ENCODE data around the gene EPC1. TPM values are rescaled to one million over a fixed set of nuclear protein-coding genes. Genes with fewer than 3 reads are reported as not detected.
"Not testable (repeated sequence)": the region's sequence is repeated elsewhere in the genome, so short reads cannot be mapped to it uniquely, and the experiment has no call there.

EPC1 gene
- total RNA-seq, 1 donor: 26.7 TPM

DNA sequence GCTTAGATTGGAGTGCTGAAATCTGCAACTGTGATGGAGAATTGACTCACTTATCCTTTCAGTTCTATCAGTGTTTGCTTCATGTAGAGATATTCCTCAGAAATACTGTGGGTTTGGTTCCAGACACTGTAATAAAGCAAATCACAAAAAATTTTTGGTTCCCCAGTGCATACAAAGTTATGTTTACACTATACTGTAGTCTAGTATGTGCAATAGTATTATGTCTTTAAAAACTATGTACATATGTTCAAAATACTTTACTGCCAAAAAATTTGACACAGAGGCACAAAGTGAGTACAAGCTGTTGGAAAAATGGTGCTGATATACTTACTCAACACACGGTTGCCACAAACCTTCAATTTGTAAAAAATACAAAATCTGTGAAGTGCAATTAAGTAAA is 112.5 kb downstream of the EPC1 start:
- no peak overlapping the region for H3K4me3 ChIP-seq (ENCODE audit: low read depth, low read length)
- DNase-seq (ENCODE audit: low read depth): no peak
- TF ChIP-seq, protein P1, sequence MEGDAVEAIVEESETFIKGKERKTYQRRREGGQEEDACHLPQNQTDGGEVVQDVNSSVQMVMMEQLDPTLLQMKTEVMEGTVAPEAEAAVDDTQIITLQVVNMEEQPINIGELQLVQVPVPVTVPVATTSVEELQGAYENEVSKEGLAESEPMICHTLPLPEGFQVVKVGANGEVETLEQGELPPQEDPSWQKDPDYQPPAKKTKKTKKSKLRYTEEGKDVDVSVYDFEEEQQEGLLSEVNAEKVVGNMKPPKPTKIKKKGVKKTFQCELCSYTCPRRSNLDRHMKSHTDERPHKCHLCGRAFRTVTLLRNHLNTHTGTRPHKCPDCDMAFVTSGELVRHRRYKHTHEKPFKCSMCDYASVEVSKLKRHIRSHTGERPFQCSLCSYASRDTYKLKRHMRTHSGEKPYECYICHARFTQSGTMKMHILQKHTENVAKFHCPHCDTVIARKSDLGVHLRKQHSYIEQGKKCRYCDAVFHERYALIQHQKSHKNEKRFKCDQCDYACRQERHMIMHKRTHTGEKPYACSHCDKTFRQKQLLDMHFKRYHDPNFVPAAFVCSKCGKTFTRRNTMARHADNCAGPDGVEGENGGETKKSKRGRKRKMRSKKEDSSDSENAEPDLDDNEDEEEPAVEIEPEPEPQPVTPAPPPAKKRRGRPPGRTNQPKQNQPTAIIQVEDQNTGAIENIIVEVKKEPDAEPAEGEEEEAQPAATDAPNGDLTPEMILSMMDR (IDR thresholded peaks at IDR 0.05; ENCODE audit: insufficient read depth, low read length): no peak

DNA sequence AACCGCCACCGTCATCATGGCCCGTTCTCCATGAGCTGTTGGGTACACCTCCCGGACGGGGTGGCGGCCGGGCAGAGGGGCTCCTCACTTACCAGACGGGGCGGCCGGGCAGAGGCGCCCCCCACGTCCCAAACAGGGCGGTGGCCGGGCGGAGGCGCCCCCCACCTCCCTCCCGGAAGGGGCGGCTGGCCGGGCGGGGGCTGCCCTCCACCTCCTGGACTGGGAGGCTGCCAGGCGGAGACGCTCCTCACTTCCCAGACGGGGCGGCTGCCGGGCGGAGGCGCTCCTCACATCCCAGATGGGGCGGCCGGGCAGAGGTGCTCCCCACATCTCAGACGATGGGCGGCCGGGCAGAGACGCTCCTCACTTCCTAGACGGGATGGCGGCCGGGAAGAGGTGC is 113.6 kb downstream of the EPC1 start:
- not testable (repeated sequence) for H3K4me3 ChIP-seq (ENCODE audit: low read depth, low read length); DNase-seq (ENCODE audit: low read depth)

DNA sequence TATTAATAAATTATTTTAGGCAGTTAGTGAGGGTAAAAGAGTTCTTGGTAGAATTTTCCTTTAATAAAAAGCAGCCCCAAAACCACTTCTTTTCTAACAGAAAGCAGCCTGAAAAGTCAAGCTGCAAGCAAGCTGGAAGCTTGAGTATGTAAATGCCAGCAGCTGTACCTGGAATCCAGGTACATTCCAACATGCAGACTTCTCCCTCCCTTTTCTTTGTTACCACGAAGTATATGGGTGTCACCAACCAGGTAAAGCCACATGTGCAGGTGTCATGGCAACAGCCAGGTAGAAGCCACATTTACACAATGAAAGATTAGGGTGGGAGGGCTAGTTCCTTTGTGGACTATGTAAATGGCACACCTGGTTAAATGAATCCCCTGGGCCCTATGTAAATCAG is 114.6 kb downstream of the EPC1 start:
- TF ChIP-seq, protein P1 (IDR thresholded peaks at IDR 0.05; ENCODE audit: insufficient read depth, low read length): no peak
- no peak for DNase-seq (ENCODE audit: low read depth)
- no peak overlapping the region for H3K4me3 ChIP-seq (ENCODE audit: low read depth, low read length)

DNA sequence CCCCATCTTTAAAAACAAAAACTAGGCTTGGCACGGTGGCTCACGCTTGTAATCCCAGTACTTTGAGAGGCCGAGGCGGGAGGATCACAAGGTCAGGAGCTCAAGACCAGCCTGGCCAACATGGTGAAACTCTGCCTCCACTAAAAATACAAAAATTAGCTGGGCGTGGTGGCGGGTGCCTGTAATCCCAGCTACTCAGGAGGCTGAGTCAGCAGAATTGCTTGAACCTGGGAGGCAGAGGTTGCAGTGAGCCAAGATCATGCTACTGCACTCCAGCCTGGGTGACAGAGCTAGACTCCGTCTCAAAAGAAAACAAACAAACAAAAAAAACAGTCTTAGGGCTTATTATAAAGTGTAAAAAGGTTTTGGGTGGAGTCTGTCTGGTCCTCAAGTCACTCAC is 117.2 kb downstream of the EPC1 start:
- not testable (repeated sequence) for H3K4me3 ChIP-seq (ENCODE audit: low read depth, low read length); DNase-seq (ENCODE audit: low read depth)

DNA sequence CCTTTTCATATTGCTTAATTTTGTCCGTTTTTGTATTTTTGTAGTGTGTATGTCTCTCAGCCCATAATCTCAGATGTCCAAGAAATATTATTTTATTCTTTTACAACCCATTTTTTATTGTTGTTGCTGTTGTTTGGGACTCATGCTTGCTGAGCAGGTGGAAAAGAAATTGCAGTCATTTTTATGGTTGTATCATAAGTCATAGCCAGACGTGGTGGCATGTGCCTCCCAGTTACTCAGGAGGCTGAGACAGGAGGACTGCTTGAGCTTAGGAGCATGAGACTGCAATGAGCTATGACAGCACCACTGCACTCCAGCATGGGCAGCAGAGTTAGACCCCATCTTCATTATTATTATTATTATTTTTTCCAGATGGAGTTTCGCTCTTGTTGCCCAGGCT is 117.8 kb downstream of the EPC1 start:
- no peak for DNase-seq (ENCODE audit: low read depth)
- no peak overlapping the region for H3K4me3 ChIP-seq (ENCODE audit: low read depth, low read length)
- TF ChIP-seq, protein P1 (IDR thresholded peaks at IDR 0.05; ENCODE audit: insufficient read depth, low read length): no peak

DNA sequence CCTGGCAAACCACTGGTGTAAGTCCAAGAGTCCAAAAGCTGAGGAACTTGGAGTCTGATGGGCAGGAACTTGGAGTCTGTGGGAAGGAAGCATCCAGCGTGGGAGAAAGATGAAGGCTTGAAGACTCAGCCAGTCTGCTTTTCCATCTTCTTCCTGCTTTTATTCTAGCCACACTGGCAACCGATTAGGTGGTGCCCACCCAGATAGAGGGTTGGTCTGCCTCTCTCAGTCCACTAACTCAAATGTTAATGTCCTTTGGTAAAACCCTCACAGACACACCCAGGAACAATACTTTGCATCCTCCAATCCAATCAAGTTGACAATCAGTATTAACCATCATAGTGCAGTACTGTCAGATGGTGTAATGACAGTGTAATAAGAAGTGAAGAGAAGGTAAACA is 119.2 kb downstream of the EPC1 start:
- H3K4me3 ChIP-seq (ENCODE audit: low read depth, low read length): no peak overlapping the region
- TF ChIP-seq, protein P1 (IDR thresholded peaks at IDR 0.05; ENCODE audit: insufficient read depth, low read length): no peak
- no peak for DNase-seq (ENCODE audit: low read depth)

DNA sequence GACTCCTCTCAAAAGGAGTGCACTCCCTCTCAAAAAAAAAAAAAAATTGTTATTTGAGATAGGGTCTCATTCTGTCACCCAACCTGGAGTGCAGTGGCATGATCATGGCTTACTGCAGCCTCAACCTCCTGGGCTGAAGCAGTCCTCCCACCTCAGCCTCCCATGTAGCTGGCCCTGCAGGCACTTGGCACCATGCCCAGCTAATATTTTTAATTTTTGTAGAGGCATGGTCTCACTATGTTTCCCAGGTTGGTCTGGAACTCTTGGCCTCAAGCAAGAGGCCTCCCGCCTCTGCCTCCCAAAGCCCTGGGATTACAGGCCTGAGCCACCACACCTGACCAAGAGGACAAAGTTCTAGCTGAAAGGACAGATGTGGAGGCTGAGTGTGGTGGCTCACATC is 120.3 kb downstream of the EPC1 start:
- no peak overlapping the region for H3K4me3 ChIP-seq (ENCODE audit: low read depth, low read length)
- TF ChIP-seq, protein P1 (IDR thresholded peaks at IDR 0.05; ENCODE audit: insufficient read depth, low read length): no peak
- DNase-seq (ENCODE audit: low read depth): no peak

DNA sequence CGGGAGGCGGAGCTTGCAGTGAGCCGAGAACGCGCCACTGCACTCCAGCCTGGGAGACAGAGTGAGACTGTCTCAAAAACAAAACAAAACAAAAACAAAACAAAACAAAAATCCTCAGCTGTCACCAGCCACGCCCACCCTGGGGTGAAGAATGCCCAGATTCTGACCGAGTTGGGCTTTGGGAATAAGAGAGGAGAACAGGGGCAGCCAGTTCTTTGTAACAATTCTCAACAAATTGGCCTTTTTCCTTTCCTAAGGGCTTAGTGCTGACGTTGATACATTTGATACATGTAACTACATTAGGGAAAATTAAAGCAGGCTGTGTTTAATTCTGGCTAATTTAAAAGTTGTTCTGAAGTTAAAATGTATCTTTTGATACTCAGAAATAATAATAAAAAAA is 121.0 kb downstream of the EPC1 start:
- no peak for DNase-seq (ENCODE audit: low read depth)
- TF ChIP-seq, protein P1 (IDR thresholded peaks at IDR 0.05; ENCODE audit: insufficient read depth, low read length): no peak

DNA sequence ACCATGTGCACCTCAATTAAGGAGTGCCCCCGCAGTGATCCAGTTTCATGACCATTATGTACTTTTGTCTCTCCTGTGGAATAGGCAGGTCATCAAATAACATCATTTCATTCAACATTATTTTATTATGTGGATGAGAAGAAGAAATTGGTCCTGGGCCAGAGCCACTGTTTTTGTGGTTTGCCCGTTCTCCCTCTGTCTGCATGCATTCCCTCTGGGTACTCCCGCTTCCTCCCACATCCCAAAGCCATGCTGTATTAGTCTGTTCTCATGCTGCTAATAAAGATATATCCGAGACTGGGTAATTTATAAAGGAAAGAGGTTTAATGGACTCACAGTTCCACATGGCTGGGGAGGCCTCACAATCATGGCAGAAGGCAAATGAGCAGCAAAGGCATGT is 124.6 kb downstream of the EPC1 start:
- not testable (repeated sequence) for DNase-seq (ENCODE audit: low read depth); H3K4me3 ChIP-seq (ENCODE audit: low read depth, low read length)

More for the DNA sequence above, 121.0 kb downstream of the EPC1 start:
- no peak overlapping the region for H3K4me3 ChIP-seq (ENCODE audit: low read depth, low read length)

DNA sequence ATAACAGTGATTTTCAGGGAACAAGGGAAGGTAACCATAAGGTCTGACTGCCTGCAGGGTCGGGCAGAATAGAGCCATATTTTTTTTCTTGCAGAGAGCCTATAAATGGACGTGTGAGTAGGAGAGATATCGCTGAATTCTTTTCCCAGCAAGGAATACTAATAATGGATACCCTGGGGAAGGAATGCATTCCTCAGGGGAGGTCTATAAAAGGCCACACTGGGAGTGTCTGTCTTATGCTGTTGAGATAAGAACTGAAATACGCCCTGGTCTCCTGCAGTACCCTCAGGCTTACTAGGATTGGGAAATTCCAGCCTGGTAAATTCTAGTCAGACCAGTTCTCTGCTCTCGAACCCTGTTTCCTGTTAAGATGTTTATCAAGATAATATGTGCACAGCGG is 127.8 kb downstream of the EPC1 start:
- H3K4me3 ChIP-seq (ENCODE audit: low read depth, low read length); DNase-seq (ENCODE audit: low read depth): not testable (repeated sequence)

DNA sequence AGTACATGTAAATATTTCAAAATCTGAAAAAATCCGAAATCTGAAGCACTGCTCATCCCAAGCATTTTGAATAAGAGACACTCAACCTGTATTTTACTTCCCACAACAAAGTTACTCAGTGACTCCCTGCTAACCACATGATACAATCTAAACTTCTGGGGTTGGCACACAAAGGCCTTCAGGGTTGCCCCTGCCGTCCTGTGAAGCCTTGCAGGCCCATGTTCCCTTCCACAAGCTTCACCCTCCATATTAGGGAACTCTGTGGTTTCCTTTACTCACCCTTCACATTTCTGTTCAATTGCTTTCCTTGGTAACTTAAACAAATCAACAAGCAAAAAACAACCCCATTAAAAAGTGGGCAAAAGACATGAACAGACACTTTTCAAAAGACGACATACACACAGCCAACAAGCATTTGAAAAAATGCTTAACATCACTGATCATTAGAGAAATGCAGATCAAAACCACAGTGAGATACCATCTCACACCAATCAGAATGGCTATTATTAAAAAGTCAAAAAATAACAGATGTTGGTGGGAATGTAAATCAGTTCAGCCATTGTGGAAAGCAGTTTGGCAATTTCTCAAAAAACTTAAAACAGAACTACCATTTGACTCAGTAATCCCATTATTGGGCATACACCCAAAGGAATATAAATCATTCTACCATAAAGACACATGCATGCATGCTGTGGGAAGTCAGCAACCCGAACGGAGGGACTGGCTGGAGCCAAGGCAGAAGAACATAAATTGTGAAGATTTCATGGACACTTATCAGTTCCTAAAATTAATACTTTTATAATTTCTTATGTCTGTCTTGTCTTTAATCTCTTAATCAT is 128.5 kb downstream of the EPC1 start:
- DNase-seq (ENCODE audit: low read depth); H3K4me3 ChIP-seq (ENCODE audit: low read depth, low read length): not testable (repeated sequence)

Data from fibroblast of the aortic adventitia (primary cell).